Bone marrow (tissue), 2 donors: ENCODE data around the gene TMEM254.
"Not testable (repeated sequence)": the region's sequence is repeated elsewhere in the genome, so short reads cannot be mapped to it uniquely, and the experiment has no call there.

ENCODE experiments used
- DNase-seq, 2 donors: peaks; one replicate each; lab custom pipeline; 2025; lab: John Stamatoyannopoulos, UW

Gene TMEM254

GRCh38 chr10:80133687-80134086 lies 55.2 kb downstream of the TMEM254 start:
- DNase-seq, result not testable (repeated sequence)

- DNase-seq, result no peak
These were observed 57.7 kb downstream of the TMEM254 start for GRCh38 chr10:80136134-80136571.

GRCh38 chr10:80137031-80137862 lies 58.8 kb downstream of the TMEM254 start:
- DNase-seq, result no peak

- no peak for DNase-seq
These were observed 59.5 kb downstream of the TMEM254 start for GRCh38 chr10:80137920-80138319.

GRCh38 chr10:80139265-80139664 lies 60.8 kb downstream of the TMEM254 start:
- no peak for DNase-seq

GRCh38 chr10:80140251-80140650 lies 61.8 kb downstream of the TMEM254 start:
- DNase-seq, result no peak

- no peak for DNase-seq
These were observed 63.4 kb downstream of the TMEM254 start for GRCh38 chr10:80141696-80142460.
